Testis (tissue), 2 donors: ENCODE data around the gene SAE1.

Experiments used
- POLR2A ChIP-seq: fragments of 450-650 bp; IDR thresholded peaks from one replicate; pipeline ENCODE4 v1.6.1; 2017; ENCODE audit warnings: antibody characterized with exemption, mild to moderate bottlenecking, moderate library complexity
- TF ChIP-seq, protein P1 (sequence below), 3 experiments: fragments of 450-650 bp in 2 of 3; fragments of 200-600 bp in 1 of 3; sonication (generic) in 1 of 3; IDR thresholded peaks; one replicate each; pipeline ENCODE4 v1.5.1; 2016 to 2019; ENCODE audit warnings: antibody characterized with exemption in 3 of 3, mild to moderate bottlenecking in 2 of 3, moderate library complexity in 1 of 3

DNA sequence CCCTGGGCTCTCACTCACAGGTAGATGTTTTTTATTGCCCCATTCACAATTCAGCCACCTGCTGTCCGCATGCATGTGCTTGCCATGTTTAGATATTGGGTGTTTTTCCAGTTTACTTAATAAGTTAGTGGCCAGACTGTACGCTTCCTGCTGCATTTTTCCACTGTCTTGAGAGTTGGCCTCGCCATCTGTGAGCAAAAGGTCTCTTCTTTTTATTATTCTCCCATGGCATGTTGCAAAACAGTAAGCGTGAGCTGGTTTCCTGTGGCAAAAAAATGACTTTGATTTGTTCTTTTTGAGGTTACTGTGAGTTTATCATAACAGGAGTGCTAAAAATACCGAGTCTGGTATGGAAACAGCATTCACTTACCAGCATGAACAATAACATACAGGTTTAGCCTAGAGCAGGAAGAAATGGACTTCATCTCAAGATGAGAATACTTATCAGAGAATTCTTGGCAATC lies 46.0 kb downstream of the SAE1 start:
- TF ChIP-seq, protein P1, sequence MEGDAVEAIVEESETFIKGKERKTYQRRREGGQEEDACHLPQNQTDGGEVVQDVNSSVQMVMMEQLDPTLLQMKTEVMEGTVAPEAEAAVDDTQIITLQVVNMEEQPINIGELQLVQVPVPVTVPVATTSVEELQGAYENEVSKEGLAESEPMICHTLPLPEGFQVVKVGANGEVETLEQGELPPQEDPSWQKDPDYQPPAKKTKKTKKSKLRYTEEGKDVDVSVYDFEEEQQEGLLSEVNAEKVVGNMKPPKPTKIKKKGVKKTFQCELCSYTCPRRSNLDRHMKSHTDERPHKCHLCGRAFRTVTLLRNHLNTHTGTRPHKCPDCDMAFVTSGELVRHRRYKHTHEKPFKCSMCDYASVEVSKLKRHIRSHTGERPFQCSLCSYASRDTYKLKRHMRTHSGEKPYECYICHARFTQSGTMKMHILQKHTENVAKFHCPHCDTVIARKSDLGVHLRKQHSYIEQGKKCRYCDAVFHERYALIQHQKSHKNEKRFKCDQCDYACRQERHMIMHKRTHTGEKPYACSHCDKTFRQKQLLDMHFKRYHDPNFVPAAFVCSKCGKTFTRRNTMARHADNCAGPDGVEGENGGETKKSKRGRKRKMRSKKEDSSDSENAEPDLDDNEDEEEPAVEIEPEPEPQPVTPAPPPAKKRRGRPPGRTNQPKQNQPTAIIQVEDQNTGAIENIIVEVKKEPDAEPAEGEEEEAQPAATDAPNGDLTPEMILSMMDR (IDR thresholded peaks at IDR 0.05): no peak
- TF ChIP-seq POLR2A: no peak
